Muscle layer of colon (tissue), 2 donors: ENCODE results near the gene AGAP6.
"Not testable (repeated sequence)": the region's sequence is repeated elsewhere in the genome, so short reads cannot be mapped to it uniquely, and the experiment has no call there.

Experiments used
- H3K27ac ChIP-seq: one replicate; pipeline ENCODE4 v1.7.0; 2013; ENCODE audit warnings: low read depth, mild to moderate bottlenecking, low read length, moderate library complexity
- H3K27me3 ChIP-seq, 2 donors: one replicate each; pipeline ENCODE4 v1.7.0; 2013; ENCODE audit warnings: low read length in 2 of 2, mild to moderate bottlenecking in 2 of 2; ENCODE audit not compliant: insufficient read depth in 2 of 2, control insufficient read depth in 1 of 2
- H3K36me3 ChIP-seq: one replicate; pipeline ENCODE4 v1.7.0; 2013; ENCODE audit warnings: mild to moderate bottlenecking, low read length; ENCODE audit not compliant: insufficient read depth
- H3K4me1 ChIP-seq: one replicate; pipeline ENCODE4 v1.7.0; 2013; ENCODE audit warnings: mild to moderate bottlenecking, low read length; ENCODE audit not compliant: insufficient read depth
- H3K4me3 ChIP-seq, 2 donors: one replicate each; pipeline ENCODE4 v1.7.0; 2013; ENCODE audit warnings: low read length in 2 of 2, low read depth in 1 of 2, mild to moderate bottlenecking in 1 of 2, moderate library complexity in 1 of 2
- H3K9ac ChIP-seq: one replicate; pipeline ENCODE4 v1.7.0; 2013; ENCODE audit warnings: low read length
- H3K9me3 ChIP-seq: one replicate; pipeline ENCODE4 v1.7.0; 2013; ENCODE audit warnings: mild to moderate bottlenecking, low read length
- donor health status: abdominal sarcoma.
- donor health status: Adenocarcinoma of cecum.

AGAP6 gene

GRCh38 chr10:50033481-50033880, 45.3 kb downstream of the AGAP6 start:
- H3K4me3 ChIP-seq: no peak overlapping the region
- H3K4me1 ChIP-seq: no peaks in the 10 kb centered on the region
- H3K36me3 ChIP-seq: no peaks in the 10 kb centered on the region
- no peaks in the 10 kb centered on the region for H3K9me3 ChIP-seq
- no peak overlapping the region for H3K9ac ChIP-seq
- H3K27ac ChIP-seq: no peak overlapping the region
- H3K27me3 ChIP-seq: no peaks in the 10 kb centered on the region

GRCh38 chr10:50035337-50035736, 47.1 kb downstream of the AGAP6 start:
- H3K9me3 ChIP-seq, H3K27me3 ChIP-seq, H3K36me3 ChIP-seq, H3K9ac ChIP-seq, H3K27ac ChIP-seq, H3K4me1 ChIP-seq, H3K4me3 ChIP-seq: not testable (repeated sequence)

GRCh38 chr10:50044941-50045664, 56.9 kb downstream of the AGAP6 start:
- Histone ChIP-seq H3K27ac (no peak overlapping the region), H3K9me3 (no peaks in the 10 kb centered on the region), H3K27me3 (no peaks in the 10 kb centered on the region), H3K4me3 (no peak overlapping the region), H3K4me1 (no peaks in the 10 kb centered on the region), H3K9ac (no peak overlapping the region), H3K36me3 (no peaks in the 10 kb centered on the region)

GRCh38 chr10:50046457-50046856, 58.3 kb downstream of the AGAP6 start:
- not testable (repeated sequence) for H3K36me3 ChIP-seq, H3K9ac ChIP-seq, H3K4me1 ChIP-seq, H3K4me3 ChIP-seq, H3K9me3 ChIP-seq, H3K27ac ChIP-seq, H3K27me3 ChIP-seq

- H3K36me3 ChIP-seq, H3K9ac ChIP-seq, H3K9me3 ChIP-seq, H3K27ac ChIP-seq, H3K4me3 ChIP-seq, H3K4me1 ChIP-seq, H3K27me3 ChIP-seq: not testable (repeated sequence)
These were observed 59.4 kb downstream of the AGAP6 start for GRCh38 chr10:50047594-50047993.

GRCh38 chr10:50051995-50052660, 63.9 kb downstream of the AGAP6 start:
- H3K4me1 ChIP-seq, H3K27me3 ChIP-seq, H3K27ac ChIP-seq, H3K36me3 ChIP-seq, H3K9me3 ChIP-seq, H3K4me3 ChIP-seq, H3K9ac ChIP-seq: not testable (repeated sequence)

- not testable (repeated sequence) for H3K36me3 ChIP-seq, H3K9ac ChIP-seq, H3K9me3 ChIP-seq, H3K27ac ChIP-seq, H3K4me3 ChIP-seq, H3K27me3 ChIP-seq, H3K4me1 ChIP-seq
These were observed 64.7 kb downstream of the AGAP6 start for GRCh38 chr10:50052778-50053376.

- not testable (repeated sequence) for H3K27me3 ChIP-seq, H3K27ac ChIP-seq, H3K9me3 ChIP-seq, H3K4me3 ChIP-seq, H3K4me1 ChIP-seq, H3K9ac ChIP-seq, H3K36me3 ChIP-seq
These were observed 67.5 kb downstream of the AGAP6 start for GRCh38 chr10:50055494-50056292.

- H3K27me3 ChIP-seq, H3K27ac ChIP-seq, H3K9ac ChIP-seq, H3K36me3 ChIP-seq, H3K4me1 ChIP-seq, H3K4me3 ChIP-seq, H3K9me3 ChIP-seq: not testable (repeated sequence)
These were observed 68.4 kb downstream of the AGAP6 start for GRCh38 chr10:50056654-50057053.

- H3K4me3 ChIP-seq, H3K9me3 ChIP-seq, H3K27me3 ChIP-seq, H3K4me1 ChIP-seq, H3K9ac ChIP-seq, H3K36me3 ChIP-seq, H3K27ac ChIP-seq: not testable (repeated sequence)
These were observed 70.5 kb downstream of the AGAP6 start for GRCh38 chr10:50058727-50059126.

- H3K9ac ChIP-seq, H3K27ac ChIP-seq, H3K27me3 ChIP-seq, H3K36me3 ChIP-seq, H3K4me3 ChIP-seq, H3K4me1 ChIP-seq, H3K9me3 ChIP-seq: not testable (repeated sequence)
These were observed 71.7 kb downstream of the AGAP6 start for GRCh38 chr10:50059946-50060345.
